A673 (cell line): ENCODE results near the gene CPSF7. TPM values are rescaled to one million over a fixed set of nuclear protein-coding genes. Genes with fewer than 3 reads are reported as not detected.

ENCODE experiments used
- BruUV-seq: library from RNA; stranded (reverse); fragments of 400-500 nt; replicated peaks from 2 replicates; lab custom pipeline; 2021; lab: Mats Ljungman, UMichigan
- CTCF ChIA-PET: fragments of 300-600 bp; sonication (Branson Sonifier 250); formaldehyde crosslinking; loops from one replicate; lab custom pipeline; 2022; ENCODE audit warnings: antibody characterized with exemption; lab: Charles Lee
- POLR2A ChIA-PET: fragments of 300-600 bp; sonication (Branson Sonifier 250); formaldehyde crosslinking; loops from one replicate; lab custom pipeline; 2022; ENCODE audit warnings: antibody characterized with exemption; ENCODE audit not compliant: low non-redundant PET; lab: Charles Lee
- DNase-seq: peaks from one replicate; pipeline ENCODE4 v3.0.0-alpha.2; 2015; ENCODE audit warnings: low spot score
- H3K27ac ChIP-seq: fragments of 200-600 bp; sonication (generic); 2 replicates; pipeline ENCODE4 v1.5.1; 2016; ENCODE audit warnings: mixed run types, low read depth, mild to moderate bottlenecking, mixed read lengths, antibody characterized with exemption, low read length; ENCODE audit not compliant: poor library complexity, severe bottlenecking
- H3K27me3 ChIP-seq: fragments of 200-600 bp; sonication (generic); replicated peaks from 2 replicates; pipeline ENCODE4 v1.6.1; 2017; ENCODE audit warnings: mixed run types, low read depth, mild to moderate bottlenecking, mixed read lengths, antibody characterized with exemption, low read length; ENCODE audit not compliant: insufficient read depth, poor library complexity
- H3K36me3 ChIP-seq: fragments of 200-600 bp; sonication (generic); 2 replicates; pipeline ENCODE4 v1.6.1; 2016; ENCODE audit warnings: mixed run types, mild to moderate bottlenecking, mixed read lengths, antibody characterized with exemption, low read length; ENCODE audit not compliant: insufficient read depth, poor library complexity, severe bottlenecking
- H3K4me1 ChIP-seq: fragments of 200-600 bp; sonication (generic); 2 replicates; pipeline ENCODE4 v1.6.1; 2017; ENCODE audit warnings: mixed run types, mild to moderate bottlenecking, mixed read lengths, antibody characterized with exemption, low read length; ENCODE audit not compliant: insufficient read depth, poor library complexity, severe bottlenecking
- H3K4me3 ChIP-seq: fragments of 200-600 bp; sonication (generic); 2 replicates; pipeline ENCODE4 v1.5.1; 2016; ENCODE audit warnings: low read depth, mixed run types, mild to moderate bottlenecking, mixed read lengths, low read length; ENCODE audit not compliant: poor library complexity, severe bottlenecking
- H3K9me3 ChIP-seq: fragments of 200-600 bp; sonication (generic); 2 replicates; pipeline ENCODE4 v1.6.1; 2016; ENCODE audit warnings: mixed run types, low read depth, mild to moderate bottlenecking, mixed read lengths, antibody characterized with exemption, low read length; ENCODE audit not compliant: poor library complexity, severe bottlenecking
- EZH2 ChIP-seq: fragments of 200-600 bp; sonication (generic); IDR thresholded peaks from 2 replicates; pipeline ENCODE4 v1.6.1; 2017; ENCODE audit warnings: borderline replicate concordance, low read depth, mild to moderate bottlenecking, mixed read lengths, antibody characterized with exemption, low read length; ENCODE audit not compliant: poor library complexity, severe bottlenecking
- intact Hi-C: fragments of 100-400 bp; cut with micrococcal nuclease; formaldehyde crosslinking; loops from one replicate; pipeline ENCODE4 v1.10.0; 2022; ENCODE audit not compliant: unreplicated experiment
- total RNA-seq: library from RNA; stranded (reverse); gene quantifications from 2 replicates; pipeline ENCODE4 v1.2.3, GENCODE V29; 2021
- TF ChIP-seq, protein P1 (sequence below): fragments of 300-800, 200-600 bp; sonication (generic); conservative IDR thresholded peaks from 2 replicates; pipeline ENCODE4 v1.5.1; 2017; ENCODE audit warnings: low read depth, mild to moderate bottlenecking, antibody characterized with exemption, low read length, moderate library complexity, mixed read lengths

Gene CPSF7
- total RNA-seq, 1 experiment from 2014 or later, result 162 TPM

DNA sequence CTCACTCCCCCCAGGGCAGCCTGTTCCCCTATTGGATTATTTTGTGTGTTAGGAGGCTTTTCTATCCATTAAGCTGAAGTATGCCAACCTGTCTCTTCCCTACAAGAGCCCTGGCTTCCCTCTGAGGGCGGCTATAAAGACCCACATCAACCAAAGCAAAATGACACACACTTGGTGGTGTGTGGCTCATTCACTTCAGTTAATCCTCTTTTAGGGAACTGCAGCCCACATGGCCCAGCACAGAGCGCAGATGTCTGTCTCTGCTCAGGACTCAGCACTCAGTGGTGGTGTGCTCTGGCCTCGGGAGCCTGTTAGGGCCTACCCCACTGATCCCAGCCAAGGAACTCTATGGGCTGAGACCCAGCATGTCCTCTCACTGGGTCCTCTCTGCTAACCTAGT lies 46.6 kb upstream of the CPSF7 start:
- POLR2A ChIA-PET, result no interaction called here

DNA sequence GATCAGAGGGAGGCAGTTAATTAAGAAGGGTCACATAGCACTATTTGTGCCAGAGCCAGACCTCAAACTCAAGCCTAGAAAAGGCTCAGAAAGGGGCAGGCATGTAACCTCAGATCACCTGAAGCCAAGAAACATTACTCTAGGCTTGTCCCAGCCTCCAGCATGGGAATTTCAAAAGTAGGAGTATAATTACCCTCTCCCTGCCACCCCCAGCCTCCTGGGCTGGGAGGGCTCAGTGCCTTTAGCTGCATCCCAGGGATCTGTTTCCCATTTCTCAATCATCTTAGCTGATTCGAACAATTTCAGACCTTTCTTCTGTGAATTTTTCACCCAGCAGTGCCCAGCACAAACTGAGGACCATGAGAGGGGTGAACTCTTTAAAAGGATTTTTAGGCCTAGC lies 45.7 kb upstream of the CPSF7 start:
- BruUV-seq, result no TSS peak
- H3K4me1 ChIP-seq, result no peaks in the 10 kb centered on the region
- no peak overlapping the region for H3K27ac ChIP-seq
- DNase-seq, result no peak
- no peak overlapping the region for H3K4me3 ChIP-seq
- ChIA-PET POLR2A (no interaction called here), CTCF (interaction anchor here (0.5 to 1.3 kb wide), 3 partner anchors 33 to 80 kb away, joined by 4 read pairs; partner anchors contain the start of gene LRRC10B)
- no peaks in the 10 kb centered on the region for H3K9me3 ChIP-seq
- H3K36me3 ChIP-seq, result no peaks in the 10 kb centered on the region
- intact Hi-C loops, result loop anchor here (5.0 to 10.0 kb wide), 3 partner anchors 57 to 259 kb away; partner anchors contain the start of gene SYT7
- TF ChIP-seq, protein P1, sequence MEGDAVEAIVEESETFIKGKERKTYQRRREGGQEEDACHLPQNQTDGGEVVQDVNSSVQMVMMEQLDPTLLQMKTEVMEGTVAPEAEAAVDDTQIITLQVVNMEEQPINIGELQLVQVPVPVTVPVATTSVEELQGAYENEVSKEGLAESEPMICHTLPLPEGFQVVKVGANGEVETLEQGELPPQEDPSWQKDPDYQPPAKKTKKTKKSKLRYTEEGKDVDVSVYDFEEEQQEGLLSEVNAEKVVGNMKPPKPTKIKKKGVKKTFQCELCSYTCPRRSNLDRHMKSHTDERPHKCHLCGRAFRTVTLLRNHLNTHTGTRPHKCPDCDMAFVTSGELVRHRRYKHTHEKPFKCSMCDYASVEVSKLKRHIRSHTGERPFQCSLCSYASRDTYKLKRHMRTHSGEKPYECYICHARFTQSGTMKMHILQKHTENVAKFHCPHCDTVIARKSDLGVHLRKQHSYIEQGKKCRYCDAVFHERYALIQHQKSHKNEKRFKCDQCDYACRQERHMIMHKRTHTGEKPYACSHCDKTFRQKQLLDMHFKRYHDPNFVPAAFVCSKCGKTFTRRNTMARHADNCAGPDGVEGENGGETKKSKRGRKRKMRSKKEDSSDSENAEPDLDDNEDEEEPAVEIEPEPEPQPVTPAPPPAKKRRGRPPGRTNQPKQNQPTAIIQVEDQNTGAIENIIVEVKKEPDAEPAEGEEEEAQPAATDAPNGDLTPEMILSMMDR, result no peak
- TF ChIP-seq EZH2, result no peak
- H3K27me3 ChIP-seq, result no peaks in the 10 kb centered on the region

More for the DNA sequence above, 46.6 kb upstream of the CPSF7 start:
- Histone ChIP-seq H3K36me3 (no peaks in the 10 kb centered on the region), H3K27ac (no peak overlapping the region), H3K27me3 (no peaks in the 10 kb centered on the region), H3K9me3 (no peaks in the 10 kb centered on the region), H3K4me1 (no peaks in the 10 kb centered on the region), H3K4me3 (no peak overlapping the region)
- no TSS peak for BruUV-seq
- DNase-seq, result no peak
- CTCF ChIA-PET, result interaction anchor here (0.8 to 1.9 kb wide), 4 partner anchors 30 to 162 kb away, joined by 4 to 8 read pairs (median 6); no protein-coding TSS in a partner anchor
- no peak for TF ChIP-seq EZH2
- TF ChIP-seq, protein P1, result no peak
- intact Hi-C loops, result loop anchor here (2.0 to 10.0 kb wide), 4 partner anchors 56 to 258 kb away; partner anchors contain the start of gene SYT7

- Histone ChIP-seq H3K27me3 (no peaks in the 10 kb centered on the region), H3K27ac (no peak overlapping the region), H3K36me3 (no peaks in the 10 kb centered on the region), H3K9me3 (no peaks in the 10 kb centered on the region), H3K4me3 (no peak overlapping the region), H3K4me1 (no peaks in the 10 kb centered on the region)
- TSS peak; percentile 21 for BruUV-seq
- TF ChIP-seq, protein P1, result no peak
- no peak for TF ChIP-seq EZH2
- CTCF ChIA-PET, result interaction anchor here (1.7 kb wide), 1 partner anchor 8 kb away, joined by 4 read pairs; no protein-coding TSS in a partner anchor
- POLR2A ChIA-PET, result interaction anchor here (0.5 kb wide), 1 partner anchor 14 kb away, joined by 11 read pairs; no protein-coding TSS in a partner anchor
- intact Hi-C loops, result loop anchor here (10.0 kb wide), 1 partner anchor 261 kb away; no protein-coding TSS in a partner anchor
- DNase-seq, result no peak
Measured at GRCh38 chr11:61474013-61474643, 44.4 kb upstream of the CPSF7 start.
